HG03039 (cell line): ENCODE data around the gene DGKZ.

Source experiments
- ATAC-seq: cut with Tn5 transposase; IDR thresholded peaks from one replicate; pipeline ENCODE4 v1.9.1; 2021; ENCODE audit warnings: mild to moderate bottlenecking, moderate library complexity; ENCODE audit not compliant: unreplicated experiment

DGKZ gene

DNA sequence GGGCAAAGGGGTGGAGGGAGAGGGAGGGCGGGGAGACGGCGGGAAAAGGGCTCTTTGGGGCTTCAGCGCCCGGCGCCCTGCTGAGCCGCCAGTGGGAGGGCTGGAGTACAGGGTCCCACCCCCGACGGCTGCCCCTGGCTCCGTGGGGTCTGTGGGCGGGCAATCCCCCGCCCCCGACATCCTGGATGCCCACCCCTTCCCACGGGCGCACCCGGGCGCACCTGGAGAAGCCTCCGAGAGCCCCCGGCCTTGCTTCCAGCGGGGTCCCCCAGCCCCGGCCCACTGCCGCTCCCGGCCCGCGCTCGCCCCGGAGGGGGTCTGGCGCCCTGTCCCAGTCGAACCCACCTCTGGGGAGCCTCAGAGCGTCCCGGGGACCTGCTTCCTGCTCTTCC, 43.9 kb downstream of the DGKZ start:
- ATAC-seq = no peak

- ATAC-seq = no peak
These were observed 44.5 kb downstream of the DGKZ start, which contains the start of gene CHRM4 for GRCh38 chr11:46391578-46392420. Gene CHRM4, minus strand, starts transcription at chr11:46391776. Its CDS starts 5,219 bp downstream, at chr11:46386557.

DNA sequence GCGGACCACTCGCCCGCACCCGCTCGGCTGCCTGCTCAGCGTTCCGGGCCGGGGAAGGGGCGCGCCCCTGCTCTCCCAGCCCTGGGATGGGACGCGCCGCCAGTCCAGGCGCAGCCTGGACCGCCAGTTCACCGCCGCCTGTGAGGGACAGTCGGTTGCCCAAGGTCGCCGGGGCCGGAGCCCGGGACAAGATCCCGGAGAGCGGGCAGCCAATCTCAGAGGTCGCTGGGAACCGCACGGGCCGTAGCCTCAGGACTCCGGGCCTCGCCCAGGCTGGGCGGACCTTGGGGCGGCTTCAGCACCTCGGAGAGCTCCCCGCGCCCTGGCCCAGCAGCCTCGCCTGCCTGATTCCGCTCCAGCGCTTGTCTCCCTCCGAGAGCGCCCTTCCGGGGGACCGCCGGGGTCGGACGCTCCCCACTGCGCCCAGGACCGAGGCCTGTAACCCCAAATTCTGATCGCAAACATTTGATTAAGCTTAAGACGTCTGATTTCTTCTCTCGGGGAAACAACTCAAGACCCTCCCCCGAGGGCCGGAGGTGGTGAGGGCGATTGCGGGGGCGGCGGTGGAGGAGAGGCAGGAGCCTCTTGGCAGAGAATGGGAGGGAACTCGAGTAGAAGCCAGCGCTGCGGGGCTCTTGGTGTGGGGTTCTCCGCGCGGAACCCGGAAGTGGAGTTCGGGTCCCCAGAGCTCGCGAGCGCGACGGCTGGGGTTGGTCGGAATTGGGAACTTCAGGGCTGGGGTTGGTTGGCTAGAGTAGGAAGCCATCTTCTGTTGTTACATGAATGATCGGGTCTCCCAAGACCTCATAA, 45.4 kb downstream of the DGKZ start:
- ATAC-seq = no peak

GRCh38 chr11:46393231-46393616, 46.0 kb downstream of the DGKZ start:
- ATAC-seq = no peak

DNA sequence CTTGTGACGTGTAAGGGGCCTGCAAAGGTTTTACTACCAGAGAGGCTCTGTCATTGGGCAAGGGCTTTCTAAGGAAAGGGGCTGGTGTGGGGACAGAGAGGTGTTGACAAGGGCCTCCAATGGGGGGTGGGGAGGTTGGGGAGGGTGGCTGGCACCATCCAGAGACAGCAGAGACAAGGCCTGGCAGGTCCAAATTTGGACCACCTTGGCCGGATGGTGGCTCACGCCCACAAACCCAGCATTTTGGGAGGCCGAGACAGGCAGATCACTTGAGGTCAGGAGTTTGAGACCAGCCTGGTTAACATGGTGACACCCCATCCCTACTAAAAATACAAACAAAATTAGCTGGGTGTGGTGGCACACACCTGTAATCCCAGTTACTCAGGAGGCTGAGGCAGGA, 46.5 kb downstream of the DGKZ start:
- ATAC-seq = no peak

GRCh38 chr11:46397526-46397925, 50.3 kb downstream of the DGKZ start:
- no peak for ATAC-seq

DNA sequence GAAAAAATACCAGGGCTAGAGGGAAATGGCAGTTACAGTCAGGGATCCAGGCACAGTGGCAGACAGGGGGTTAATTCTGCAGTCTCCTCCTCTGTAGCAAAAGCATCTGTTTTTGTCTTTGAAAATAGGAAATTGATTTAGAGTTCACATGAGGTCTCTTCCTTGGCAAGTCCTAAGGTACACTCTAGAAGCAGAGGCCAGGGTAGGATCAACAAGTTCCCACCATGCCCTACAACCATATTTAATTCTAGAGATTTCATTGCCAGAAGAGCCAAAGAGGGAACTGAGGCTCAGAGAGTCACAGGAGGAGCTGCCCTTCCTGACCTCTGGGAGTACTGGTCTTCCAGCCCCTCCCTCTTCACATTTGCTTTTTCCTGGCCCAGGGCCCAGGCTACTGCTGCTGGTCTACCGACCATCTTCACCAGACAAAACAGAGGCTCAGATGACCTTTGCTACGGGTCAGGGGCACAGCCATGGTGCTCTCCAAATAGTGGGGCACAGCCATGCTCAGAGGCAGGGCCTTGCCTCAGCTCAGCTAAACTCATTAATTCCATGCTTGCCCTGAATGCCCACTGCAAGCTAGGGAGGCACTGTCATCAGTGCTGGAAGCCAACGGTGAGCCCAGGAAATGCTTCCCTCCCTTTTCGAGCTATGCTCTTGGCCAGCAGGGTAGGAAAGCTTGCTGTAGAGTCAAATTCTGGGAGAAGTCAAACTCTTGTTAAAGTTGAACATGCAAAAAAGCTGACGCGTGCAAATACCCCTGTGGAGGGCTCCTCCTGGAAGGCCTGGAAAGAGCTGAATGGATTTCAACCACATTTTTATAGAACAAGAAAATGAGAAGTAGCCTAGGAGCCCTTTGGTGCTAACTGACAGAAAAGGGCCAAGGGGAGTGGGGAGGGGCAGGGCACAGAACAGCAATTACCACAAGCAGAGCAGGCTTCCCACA, 56.0 kb downstream of the DGKZ start:
- ATAC-seq = no peak

- no peak for ATAC-seq
These were observed 57.3 kb downstream of the DGKZ start for GRCh38 chr11:46404476-46405017.

- ATAC-seq = no peak
These were observed 60.4 kb downstream of the DGKZ start for GRCh38 chr11:46407635-46408034.

DNA sequence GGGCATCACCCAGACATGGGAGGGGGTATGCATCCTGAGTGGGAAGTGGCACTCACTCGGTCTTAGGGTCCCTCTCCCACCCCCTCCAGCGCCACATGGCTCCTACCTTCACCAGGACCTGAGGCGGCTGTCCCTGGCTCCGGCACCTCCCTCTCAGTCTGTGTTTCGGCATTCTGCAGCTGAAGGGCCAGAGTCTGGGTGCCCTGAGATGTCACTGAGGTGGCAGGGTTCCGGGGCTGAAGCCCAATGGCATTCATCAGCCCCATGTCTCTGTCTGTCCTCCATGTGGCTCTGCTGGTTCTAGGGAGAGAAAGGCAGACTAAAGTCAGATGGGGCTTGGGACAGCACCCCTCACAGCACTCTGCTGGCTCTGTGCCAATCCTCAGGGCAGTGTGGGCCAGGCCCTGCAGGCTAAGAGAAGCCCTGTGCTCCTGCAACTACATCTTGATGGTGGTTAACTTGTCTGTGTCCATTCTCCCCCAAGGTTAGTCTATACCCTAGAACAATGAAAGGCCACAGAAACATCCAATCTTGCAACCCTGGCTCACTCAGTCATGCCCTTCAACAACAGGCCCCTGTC, 61.2 kb downstream of the DGKZ start:
- no peak for ATAC-seq

DNA sequence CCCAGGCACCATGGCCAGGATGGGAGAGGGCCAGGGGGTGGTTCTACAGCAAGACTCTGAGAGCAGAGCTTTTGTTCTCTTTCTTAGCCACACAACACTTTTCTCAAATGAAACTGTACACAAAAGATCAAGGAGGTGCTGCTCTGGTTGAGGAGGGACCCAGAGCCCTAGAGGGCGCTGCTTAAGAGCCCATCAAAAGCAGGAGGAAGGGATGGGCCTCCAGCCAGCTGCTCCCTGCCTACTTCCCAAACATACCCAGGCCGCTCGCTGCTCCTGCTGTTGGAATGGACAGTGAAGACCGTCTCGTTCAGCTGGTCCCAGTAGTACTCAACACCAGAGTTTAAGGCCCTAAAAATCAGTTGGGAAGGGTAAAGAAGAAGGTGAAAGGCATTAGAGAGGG, 62.8 kb downstream of the DGKZ start:
- no peak for ATAC-seq

GRCh38 chr11:46413760-46414465, 66.7 kb downstream of the DGKZ start:
- ATAC-seq = no peak

GRCh38 chr11:46414466-46414796, 67.2 kb downstream of the DGKZ start:
- ATAC-seq = no peak

DNA sequence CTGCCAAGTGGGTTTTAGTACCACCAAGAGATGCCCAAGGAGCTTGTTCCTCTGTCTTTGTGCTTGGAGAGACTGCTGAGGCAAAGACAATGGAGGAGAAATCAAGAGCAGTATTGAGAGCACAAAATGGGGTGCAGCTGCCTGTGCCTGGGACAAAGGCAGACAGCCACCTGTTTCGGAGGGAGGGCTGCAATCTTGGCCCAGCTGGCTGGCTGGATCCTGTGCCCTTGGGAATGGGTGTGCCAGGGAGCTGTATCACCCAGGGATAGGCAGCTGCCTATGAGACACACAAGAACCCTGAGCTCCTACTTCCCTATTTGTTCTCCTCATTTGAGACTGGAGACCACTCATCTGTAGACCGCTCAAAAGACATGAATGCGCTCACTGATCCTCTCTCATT, 67.6 kb downstream of the DGKZ start:
- ATAC-seq = no peak

DNA sequence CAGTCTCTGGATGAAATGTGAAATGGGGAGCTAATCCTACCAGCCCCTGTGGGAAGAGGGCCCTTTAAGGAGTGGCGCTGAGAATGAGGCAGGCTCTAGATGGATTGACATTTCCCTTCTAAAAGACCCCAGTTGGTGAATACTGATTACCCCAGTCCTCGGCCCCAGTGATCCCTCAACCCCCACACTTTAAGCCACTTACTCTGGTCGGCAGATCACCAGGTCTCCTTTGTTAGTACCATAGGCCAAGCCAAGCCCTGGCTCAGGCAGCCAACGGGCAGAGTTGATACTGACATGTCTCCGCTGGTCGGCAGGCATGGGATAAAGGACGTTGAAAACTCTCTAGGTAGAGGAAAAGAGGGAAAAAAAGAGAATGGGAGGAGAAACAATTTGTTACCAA, 70.4 kb downstream of the DGKZ start:
- ATAC-seq = no peak

GRCh38 chr11:46418751-46419150, 71.5 kb downstream of the DGKZ start:
- ATAC-seq = no peak

GRCh38 chr11:46420513-46420912, 73.2 kb downstream of the DGKZ start:
- ATAC-seq = no peak

- ATAC-seq = no peak
These were observed 74.1 kb downstream of the DGKZ start for GRCh38 chr11:46421257-46421880.

DNA sequence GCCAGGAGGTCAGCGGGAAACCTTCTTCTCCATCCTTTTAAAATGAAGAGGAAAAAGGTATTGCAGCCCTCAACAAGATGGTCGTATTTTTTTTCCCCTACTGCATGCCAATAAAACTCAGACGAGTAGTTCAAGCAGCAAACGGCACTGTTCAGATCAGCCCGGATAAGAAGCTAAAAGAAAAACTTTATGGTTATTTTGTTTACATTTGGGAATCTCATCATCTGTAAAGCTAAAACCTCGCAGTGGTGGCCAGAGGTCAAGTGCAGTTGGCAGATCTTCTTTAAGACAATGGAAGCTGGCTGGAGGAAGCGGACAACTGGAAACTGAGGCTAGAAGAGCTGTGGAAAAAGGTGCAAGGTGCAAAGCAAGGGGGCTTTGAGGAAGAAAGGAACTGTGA, 75.3 kb downstream of the DGKZ start:
- no peak for ATAC-seq
